Measurements from ENCODE around the gene MFSD6. TPM values are rescaled to one million over a fixed set of nuclear protein-coding genes. Genes with fewer than 3 reads are reported as not detected.

MFSD6 gene
- total RNA-seq, 2 donors from 2014 or later: 61.0 to 75.1 TPM

- no peak for ATAC-seq (ENCODE audit: insufficient number of reproducible peaks, low FRiP score, low read depth)
- Histone ChIP-seq H3K4me1 (ENCODE audit: control insufficient read depth in 1 of 2, low read depth in 2 of 2) (peaks cover 0 to 16% of the 10 kb centered on the region in 2 donors), H3K27me3 (replicated peaks; ENCODE audit: insufficient read depth) (no peaks in the 10 kb centered on the region), H3K36me3 (no peaks in the 10 kb centered on the region), H3K4me3 (no peak overlapping the region), H3K9me3 (no peaks in the 10 kb centered on the region), H3K27ac (no peak overlapping the region)
- DNase-seq (ENCODE audit: low spot score): no peak
- TF ChIP-seq, protein P1, sequence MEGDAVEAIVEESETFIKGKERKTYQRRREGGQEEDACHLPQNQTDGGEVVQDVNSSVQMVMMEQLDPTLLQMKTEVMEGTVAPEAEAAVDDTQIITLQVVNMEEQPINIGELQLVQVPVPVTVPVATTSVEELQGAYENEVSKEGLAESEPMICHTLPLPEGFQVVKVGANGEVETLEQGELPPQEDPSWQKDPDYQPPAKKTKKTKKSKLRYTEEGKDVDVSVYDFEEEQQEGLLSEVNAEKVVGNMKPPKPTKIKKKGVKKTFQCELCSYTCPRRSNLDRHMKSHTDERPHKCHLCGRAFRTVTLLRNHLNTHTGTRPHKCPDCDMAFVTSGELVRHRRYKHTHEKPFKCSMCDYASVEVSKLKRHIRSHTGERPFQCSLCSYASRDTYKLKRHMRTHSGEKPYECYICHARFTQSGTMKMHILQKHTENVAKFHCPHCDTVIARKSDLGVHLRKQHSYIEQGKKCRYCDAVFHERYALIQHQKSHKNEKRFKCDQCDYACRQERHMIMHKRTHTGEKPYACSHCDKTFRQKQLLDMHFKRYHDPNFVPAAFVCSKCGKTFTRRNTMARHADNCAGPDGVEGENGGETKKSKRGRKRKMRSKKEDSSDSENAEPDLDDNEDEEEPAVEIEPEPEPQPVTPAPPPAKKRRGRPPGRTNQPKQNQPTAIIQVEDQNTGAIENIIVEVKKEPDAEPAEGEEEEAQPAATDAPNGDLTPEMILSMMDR (IDR thresholded peaks at IDR 0.05): no peak
Measured at GRCh38 chr2:190409616-190410015, 1.5 kb downstream of the MFSD6 start.

- H3K36me3 ChIP-seq: no peaks in the 10 kb centered on the region
- ATAC-seq (ENCODE audit: insufficient number of reproducible peaks, low FRiP score, low read depth) (no peak), DNase-seq (ENCODE audit: low spot score) (no peak)
- no peak overlapping the region for H3K27ac ChIP-seq
- H3K9me3 ChIP-seq: no peaks in the 10 kb centered on the region
- no peak overlapping the region for H3K4me3 ChIP-seq
- TF ChIP-seq, protein P1 (IDR thresholded peaks at IDR 0.05): no peak
- peaks cover 0 to 16% of the 10 kb centered on the region in 2 donors for H3K4me1 ChIP-seq (ENCODE audit: control insufficient read depth in 1 of 2, low read depth in 2 of 2)
- H3K27me3 ChIP-seq (replicated peaks; ENCODE audit: insufficient read depth): no peaks in the 10 kb centered on the region
Measured at GRCh38 chr2:190410166-190410565, 2.0 kb downstream of the MFSD6 start.

GRCh38 chr2:190412966-190413365, 4.8 kb downstream of the MFSD6 start:
- no peaks in the 10 kb centered on the region for H3K9me3 ChIP-seq
- DNase-seq (ENCODE audit: low spot score): no peak
- no peak overlapping the region for H3K27ac ChIP-seq
- no peak for ATAC-seq (ENCODE audit: insufficient number of reproducible peaks, low FRiP score, low read depth)
- H3K4me3 ChIP-seq: no peak overlapping the region
- TF ChIP-seq, protein P1 (IDR thresholded peaks at IDR 0.05): no peak
- H3K36me3 ChIP-seq: no peaks in the 10 kb centered on the region
- H3K27me3 ChIP-seq (replicated peaks; ENCODE audit: insufficient read depth): no peaks in the 10 kb centered on the region
- peaks cover 0 to 13% of the 10 kb centered on the region in 2 donors for H3K4me1 ChIP-seq (ENCODE audit: control insufficient read depth in 1 of 2, low read depth in 2 of 2)

DNA sequence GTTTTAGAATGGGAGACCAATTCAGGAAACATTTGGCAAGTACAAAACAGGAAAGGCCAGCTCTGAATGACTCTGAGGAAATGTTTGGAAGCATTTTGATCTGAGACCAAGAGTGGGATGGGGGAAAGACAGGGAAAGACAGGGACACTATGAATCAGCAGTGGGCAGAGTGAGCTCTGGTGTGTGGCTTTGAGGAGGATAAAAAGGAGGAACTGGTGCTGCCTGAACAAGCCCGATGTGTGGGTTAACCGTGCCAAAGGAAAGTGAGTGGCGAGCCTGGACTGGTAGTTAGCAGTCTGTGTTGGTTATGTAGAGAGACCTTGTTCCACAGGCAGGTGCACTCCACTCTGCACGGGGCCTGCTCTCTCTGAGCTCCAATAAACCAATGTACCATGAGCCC, 5.3 kb downstream of the MFSD6 start:
- Histone ChIP-seq H3K36me3 (no peaks in the 10 kb centered on the region), H3K9me3 (no peaks in the 10 kb centered on the region), H3K27ac (no peak overlapping the region), H3K27me3 (replicated peaks; ENCODE audit: insufficient read depth) (no peaks in the 10 kb centered on the region), H3K4me1 (ENCODE audit: control insufficient read depth in 1 of 2, low read depth in 2 of 2) (peaks cover 0 to 13% of the 10 kb centered on the region in 2 donors), H3K4me3 (no peak overlapping the region)
- ATAC-seq (ENCODE audit: insufficient number of reproducible peaks, low FRiP score, low read depth) (peak; percentile 10), DNase-seq (ENCODE audit: low spot score) (no peak)
- TF ChIP-seq, protein P1 (IDR thresholded peaks at IDR 0.05): no peak

GRCh38 chr2:190415251-190415650, 7.1 kb downstream of the MFSD6 start:
- no peaks in the 10 kb centered on the region for H3K9me3 ChIP-seq
- no peaks in the 10 kb centered on the region for H3K36me3 ChIP-seq
- ATAC-seq (ENCODE audit: insufficient number of reproducible peaks, low FRiP score, low read depth): no peak
- no peak overlapping the region for H3K4me3 ChIP-seq
- H3K4me1 ChIP-seq (ENCODE audit: control insufficient read depth in 1 of 2, low read depth in 2 of 2): peaks cover 0 to under 1% of the 10 kb centered on the region in 2 donors
- H3K27ac ChIP-seq: no peak overlapping the region
- TF ChIP-seq, protein P1 (IDR thresholded peaks at IDR 0.05): no peak
- no peaks in the 10 kb centered on the region for H3K27me3 ChIP-seq (replicated peaks; ENCODE audit: insufficient read depth)
- DNase-seq (ENCODE audit: low spot score): no peak

All from thoracic aorta (tissue), 2 donors.